Smooth muscle cell of the brain vasculature (primary cell): ENCODE data around the gene B3GNT5.

Source experiments
- DNase-seq: peaks from one replicate; pipeline ENCODE4 v3.0.0-alpha.2; 2012; ENCODE audit warnings: low read depth, low spot score

The B3GNT5 gene

GRCh38 chr3:183318877-183319276 is 65.8 kb downstream of the B3GNT5 start:
- no peak for DNase-seq

DNA sequence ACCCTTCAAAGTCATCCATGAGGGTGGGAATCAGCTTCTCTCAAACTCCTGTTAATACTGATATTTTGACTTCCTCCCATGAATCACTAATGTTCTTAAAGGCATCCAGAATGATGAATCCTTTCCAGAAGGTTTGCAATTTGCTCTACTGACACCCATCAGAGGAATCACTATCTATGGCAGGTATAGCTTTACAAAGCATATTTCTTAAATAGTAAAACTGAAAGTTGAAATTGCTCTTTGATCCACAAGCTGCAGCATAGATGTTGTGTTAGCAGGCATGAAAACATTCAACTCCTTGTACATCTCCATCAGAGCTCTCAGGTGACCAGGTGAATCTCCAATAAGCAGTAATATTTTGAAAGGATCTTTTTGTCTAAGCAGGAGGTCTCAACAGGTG is 66.3 kb downstream of the B3GNT5 start:
- DNase-seq = no peak
